Neural crest cell (in vitro differentiated cells): ENCODE data around the gene GUCA1A. TPM values are rescaled to one million over a fixed set of nuclear protein-coding genes. Genes with fewer than 3 reads are reported as not detected.
"Not testable (repeated sequence)": the region's sequence is repeated elsewhere in the genome, so short reads cannot be mapped to it uniquely, and the experiment has no call there.

ENCODE experiments used
- DNase-seq: peaks from one replicate; pipeline ENCODE4 v3.0.0; 2021; ENCODE audit warnings: low read depth, mixed read lengths, low spot score
- H3K27ac Mint-ChIP-seq: one replicate; pipeline ENCODE4 v1.8.0; 2021; ENCODE audit warnings: mild to moderate bottlenecking, mixed read lengths; ENCODE audit not compliant: unreplicated experiment
- H3K27me3 Mint-ChIP-seq: 2 replicates; pipeline ENCODE4 v1.8.0; 2021; ENCODE audit warnings: low read depth, mild to moderate bottlenecking, mixed read lengths
- H3K36me3 Mint-ChIP-seq: 2 replicates; pipeline ENCODE4 v1.8.0; 2021; ENCODE audit warnings: low read depth, mild to moderate bottlenecking, mixed read lengths
- H3K4me1 Mint-ChIP-seq: 2 replicates; pipeline ENCODE4 v1.8.0; 2021; ENCODE audit warnings: mixed read lengths
- H3K4me3 Mint-ChIP-seq: one replicate; pipeline ENCODE4 v1.8.0; 2021; ENCODE audit warnings: mild to moderate bottlenecking, mixed read lengths
- H3K9me3 Mint-ChIP-seq: 2 replicates; pipeline ENCODE4 v1.8.0; 2021; ENCODE audit warnings: mixed read lengths
- total RNA-seq: library from RNA; stranded (reverse); gene quantifications from 2 replicates; pipeline ENCODE4 v1.2.1, GENCODE V29; 2021
- TF ChIP-seq, protein P1 (sequence below): fragments of 200-600 bp; sonication (generic); conservative IDR thresholded peaks from 2 replicates; pipeline ENCODE4 v1.5.0; 2021; ENCODE audit warnings: antibody characterized with exemption, mild to moderate bottlenecking

GUCA1A gene
- total RNA-seq, 1 donor from 2014 or later: 1.3 TPM

DNA sequence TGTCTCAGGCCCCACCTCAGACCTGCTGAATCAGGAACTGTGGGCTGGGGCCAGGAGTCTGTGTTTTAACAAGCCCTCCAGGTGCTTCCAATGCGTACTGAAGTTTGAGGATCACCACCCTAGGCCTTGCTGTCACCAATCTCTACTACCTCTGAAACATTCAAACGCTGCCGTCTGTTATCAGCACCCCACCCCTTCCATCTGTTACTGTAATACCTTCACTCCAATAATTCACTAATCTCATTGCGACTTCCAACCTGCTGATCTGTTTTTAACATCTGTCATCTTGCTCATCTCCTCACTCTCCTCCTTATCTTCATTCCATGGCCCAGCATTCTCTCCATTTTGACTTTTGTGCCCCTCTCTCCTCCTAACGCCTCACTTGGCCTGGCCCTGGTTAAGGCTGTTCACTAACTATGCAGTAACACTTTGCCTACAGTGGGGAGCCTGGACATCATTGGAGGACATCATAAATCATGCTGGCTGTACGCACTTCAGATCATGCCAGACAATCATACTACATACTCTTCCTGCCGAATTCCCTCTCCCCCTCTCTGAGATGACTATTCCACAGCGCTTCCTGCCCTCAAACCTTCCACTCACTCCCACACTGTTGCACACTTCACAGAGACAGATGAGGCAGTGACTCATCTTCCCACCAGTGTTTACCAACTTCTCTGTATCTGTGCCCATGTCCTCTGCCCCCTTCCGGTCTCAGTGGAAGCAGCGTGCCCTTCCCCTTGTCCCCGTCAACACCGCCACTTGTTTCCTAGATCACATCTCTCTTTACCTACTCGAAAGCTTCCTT is 24.6 kb downstream of the GUCA1A start:
- Mint-ChIP-seq H3K36me3 (peaks cover 2% of the 10 kb centered on the region), H3K27me3 (no peaks in the 10 kb centered on the region), H3K9me3 (no peaks in the 10 kb centered on the region), H3K4me1 (no peaks in the 10 kb centered on the region), H3K4me3 (no peak overlapping the region), H3K27ac (no peak overlapping the region)
- TF ChIP-seq, protein P1, sequence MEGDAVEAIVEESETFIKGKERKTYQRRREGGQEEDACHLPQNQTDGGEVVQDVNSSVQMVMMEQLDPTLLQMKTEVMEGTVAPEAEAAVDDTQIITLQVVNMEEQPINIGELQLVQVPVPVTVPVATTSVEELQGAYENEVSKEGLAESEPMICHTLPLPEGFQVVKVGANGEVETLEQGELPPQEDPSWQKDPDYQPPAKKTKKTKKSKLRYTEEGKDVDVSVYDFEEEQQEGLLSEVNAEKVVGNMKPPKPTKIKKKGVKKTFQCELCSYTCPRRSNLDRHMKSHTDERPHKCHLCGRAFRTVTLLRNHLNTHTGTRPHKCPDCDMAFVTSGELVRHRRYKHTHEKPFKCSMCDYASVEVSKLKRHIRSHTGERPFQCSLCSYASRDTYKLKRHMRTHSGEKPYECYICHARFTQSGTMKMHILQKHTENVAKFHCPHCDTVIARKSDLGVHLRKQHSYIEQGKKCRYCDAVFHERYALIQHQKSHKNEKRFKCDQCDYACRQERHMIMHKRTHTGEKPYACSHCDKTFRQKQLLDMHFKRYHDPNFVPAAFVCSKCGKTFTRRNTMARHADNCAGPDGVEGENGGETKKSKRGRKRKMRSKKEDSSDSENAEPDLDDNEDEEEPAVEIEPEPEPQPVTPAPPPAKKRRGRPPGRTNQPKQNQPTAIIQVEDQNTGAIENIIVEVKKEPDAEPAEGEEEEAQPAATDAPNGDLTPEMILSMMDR: no peak
- DNase-seq: no peak

DNA sequence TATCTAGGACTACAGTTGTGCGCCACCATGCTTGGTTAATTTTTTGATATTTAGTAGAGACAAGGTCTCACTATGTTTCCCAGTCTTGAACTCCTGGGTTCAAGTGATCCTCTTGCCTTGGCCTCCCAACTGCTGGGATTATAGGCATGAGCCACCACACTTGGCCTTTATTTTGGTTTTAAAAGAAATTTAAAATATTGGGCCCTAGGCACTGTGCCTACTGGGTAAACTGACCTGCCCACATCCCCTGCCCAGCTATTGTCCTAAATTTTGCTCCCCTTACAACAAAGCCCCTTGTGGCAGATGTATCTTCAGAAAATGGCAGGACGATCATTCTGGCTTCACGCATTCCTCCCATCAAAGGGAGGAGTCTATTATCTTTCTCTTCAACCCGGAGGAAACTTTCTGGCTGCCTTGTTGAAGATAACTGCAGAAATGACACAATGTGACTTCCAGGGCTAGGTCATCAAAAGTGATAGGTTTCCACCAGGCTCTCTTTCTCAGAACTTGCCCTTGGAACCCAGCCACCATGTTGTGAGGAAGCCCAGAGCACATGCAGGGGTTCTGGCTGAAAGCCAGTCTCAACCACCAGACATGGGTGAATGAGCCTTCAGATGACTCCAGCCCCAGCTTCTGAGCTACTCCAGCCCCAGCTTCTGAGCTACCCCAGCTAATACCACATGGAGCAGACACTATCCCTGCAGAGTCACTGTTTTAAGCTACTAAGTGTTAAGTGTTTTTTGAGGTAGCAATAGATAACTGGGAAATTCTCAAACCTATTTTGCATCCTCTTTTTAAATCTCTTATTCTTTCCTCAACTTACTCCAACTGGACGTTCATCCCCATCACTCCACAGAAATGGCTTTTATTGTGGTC is 26.2 kb downstream of the GUCA1A start:
- Mint-ChIP-seq H3K9me3 (no peaks in the 10 kb centered on the region), H3K36me3 (peaks cover 2% of the 10 kb centered on the region), H3K4me1 (no peaks in the 10 kb centered on the region), H3K27me3 (no peaks in the 10 kb centered on the region), H3K27ac (no peak overlapping the region), H3K4me3 (no peak overlapping the region)
- TF ChIP-seq, protein P1: no peak
- no peak for DNase-seq

DNA sequence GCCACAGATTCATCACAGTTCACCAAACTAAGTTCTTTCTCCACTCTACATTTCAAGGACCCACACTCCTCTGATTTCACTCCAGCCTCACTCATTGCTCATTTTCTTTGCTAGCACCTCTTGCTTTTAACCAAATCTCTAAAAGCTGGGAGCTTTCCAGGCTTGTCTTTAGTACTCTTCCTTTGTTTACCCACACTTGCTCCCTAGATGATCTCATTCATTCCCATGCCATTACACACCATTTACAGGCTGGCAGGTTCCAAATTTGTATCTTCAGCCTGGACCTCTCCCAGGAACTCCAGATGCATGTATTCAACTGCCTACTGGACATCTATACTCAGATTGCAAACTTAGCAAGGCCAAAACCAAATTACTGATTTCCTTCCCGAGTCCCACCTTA is 26.9 kb downstream of the GUCA1A start:
- no peak overlapping the region for H3K27ac Mint-ChIP-seq
- H3K36me3 Mint-ChIP-seq: peaks cover 2% of the 10 kb centered on the region
- H3K9me3 Mint-ChIP-seq: no peaks in the 10 kb centered on the region
- TF ChIP-seq, protein P1: no peak
- no peaks in the 10 kb centered on the region for H3K27me3 Mint-ChIP-seq
- DNase-seq: no peak
- H3K4me3 Mint-ChIP-seq: no peak overlapping the region
- H3K4me1 Mint-ChIP-seq: no peaks in the 10 kb centered on the region

DNA sequence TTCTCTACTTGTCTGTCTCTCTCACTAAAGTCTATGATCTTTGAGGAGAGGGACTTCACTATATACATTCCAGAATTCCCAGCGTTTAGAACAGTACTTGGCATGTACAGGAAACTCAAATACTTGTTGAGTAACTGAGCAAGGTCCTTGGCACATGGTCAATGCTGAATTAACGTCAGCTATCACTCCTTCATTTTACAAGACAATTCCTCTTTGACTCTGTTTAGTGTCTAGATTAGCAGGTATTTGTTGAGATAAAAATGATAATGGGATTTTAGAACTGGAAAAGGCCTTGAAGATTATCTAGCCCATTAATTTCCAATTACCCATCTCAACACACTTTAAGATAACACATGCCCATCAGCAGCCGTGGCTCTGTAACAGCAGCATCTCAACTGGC is 28.2 kb downstream of the GUCA1A start:
- H3K4me3 Mint-ChIP-seq: no peak overlapping the region
- H3K9me3 Mint-ChIP-seq: no peaks in the 10 kb centered on the region
- H3K27ac Mint-ChIP-seq: no peak overlapping the region
- H3K27me3 Mint-ChIP-seq: no peaks in the 10 kb centered on the region
- TF ChIP-seq, protein P1: no peak
- DNase-seq: no peak
- H3K4me1 Mint-ChIP-seq: no peaks in the 10 kb centered on the region
- peaks cover 5% of the 10 kb centered on the region for H3K36me3 Mint-ChIP-seq

DNA sequence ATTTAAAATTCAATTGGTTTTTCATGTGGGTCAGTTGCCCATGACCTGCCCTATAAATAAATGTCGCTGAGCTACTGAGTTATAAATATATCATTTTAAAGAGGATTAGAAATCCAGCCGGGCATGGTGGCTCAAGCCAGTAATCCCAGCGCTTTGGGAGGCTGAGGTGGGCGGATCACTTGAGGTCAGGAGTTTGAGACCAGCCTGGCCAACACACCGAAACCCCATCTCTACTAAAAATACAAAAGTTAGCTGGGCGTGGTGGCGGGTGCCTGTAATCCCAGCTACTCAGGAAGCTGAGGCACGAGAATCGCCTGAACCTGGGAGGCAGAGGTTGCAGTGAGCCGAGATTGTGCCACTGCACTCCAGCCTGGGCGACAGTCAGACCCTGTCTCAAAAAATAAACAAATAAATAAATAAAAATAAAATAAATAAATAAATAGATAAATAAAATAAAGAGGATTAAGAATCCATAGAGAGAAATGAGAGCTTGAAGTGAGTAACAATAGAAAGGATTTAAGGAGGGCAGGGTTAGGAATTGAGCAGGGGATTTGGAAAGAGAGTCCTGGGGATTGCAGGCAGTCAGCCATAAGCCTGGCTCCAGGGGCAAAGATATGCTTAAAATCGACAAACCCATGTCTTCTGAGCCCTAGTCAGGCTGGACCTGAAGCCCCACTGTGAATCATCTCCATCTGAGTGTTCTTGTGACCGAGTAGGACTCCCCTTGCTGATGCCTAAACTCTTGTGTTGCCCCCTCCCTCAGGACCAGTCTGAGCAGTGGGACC is 29.2 kb downstream of the GUCA1A start:
- not testable (repeated sequence) for H3K4me3 Mint-ChIP-seq, H3K4me1 Mint-ChIP-seq, H3K9me3 Mint-ChIP-seq, DNase-seq, H3K36me3 Mint-ChIP-seq, H3K27ac Mint-ChIP-seq, H3K27me3 Mint-ChIP-seq
